AG10803 (cell line): ENCODE data around the gene COL4A1.

Experiments
- DNase-seq: peaks from one replicate; pipeline ENCODE4 v3.0.0; 2010; ENCODE audit warnings: low read depth
- H3K4me3 ChIP-seq: 2 replicates; pipeline ENCODE4 v1.5.1; 2011; ENCODE audit warnings: mild to moderate bottlenecking, low read length, control low read depth
- CTCF ChIP-seq: conservative IDR thresholded peaks from 2 replicates; pipeline ENCODE4 v1.5.1; 2011; ENCODE audit warnings: mild to moderate bottlenecking, low read length, control low read depth, inconsistent platforms

The COL4A1 gene

GRCh38 chr13:110291286-110291685, 15.7 kb downstream of the COL4A1 start:
- no peak overlapping the region for H3K4me3 ChIP-seq
- no peak for DNase-seq
- no peak for TF ChIP-seq CTCF

DNA sequence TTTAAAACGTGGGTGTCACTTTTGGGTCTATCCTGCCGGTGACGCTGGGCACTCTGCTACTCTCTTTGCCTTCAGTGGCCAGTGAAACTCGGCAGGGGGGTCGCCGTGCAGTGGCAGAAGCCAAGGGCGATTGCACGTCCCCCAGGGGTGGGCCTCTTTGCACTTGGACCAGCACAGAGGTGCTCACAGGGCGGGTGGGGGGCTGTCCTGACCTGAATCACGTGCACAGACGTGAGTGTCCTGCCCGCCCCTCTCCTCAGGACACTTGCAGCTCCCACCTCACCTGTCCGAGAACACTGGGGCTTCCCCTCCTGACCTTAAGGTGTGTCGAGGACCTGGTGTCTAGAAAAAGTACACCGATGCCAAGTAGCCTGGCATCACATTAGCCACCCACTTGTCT, 16.1 kb downstream of the COL4A1 start:
- no peak for TF ChIP-seq CTCF
- DNase-seq: no peak

GRCh38 chr13:110290153-110290552, 16.8 kb downstream of the COL4A1 start:
- no peak for DNase-seq
- no peak overlapping the region for H3K4me3 ChIP-seq
- TF ChIP-seq CTCF: no peak

More for the DNA sequence above, 16.1 kb downstream of the COL4A1 start:
- H3K4me3 ChIP-seq: no peak overlapping the region

- no peak for DNase-seq
- no peak overlapping the region for H3K4me3 ChIP-seq
- no peak for TF ChIP-seq CTCF
These were observed 17.3 kb downstream of the COL4A1 start for GRCh38 chr13:110289661-110290060.

- no peak for TF ChIP-seq CTCF
- no peak overlapping the region for H3K4me3 ChIP-seq
- no peak for DNase-seq
These were observed 17.8 kb downstream of the COL4A1 start for GRCh38 chr13:110289174-110289573.

- no peak for TF ChIP-seq CTCF
- H3K4me3 ChIP-seq: no peak overlapping the region
- DNase-seq: no peak
These were observed 19.8 kb downstream of the COL4A1 start for GRCh38 chr13:110286833-110287819.
